ENCODE results near the gene ZNF532. TPM values are rescaled to one million over a fixed set of nuclear protein-coding genes. Genes with fewer than 3 reads are reported as not detected.

Gene ZNF532
- polyA plus RNA-seq, 3 donors, result 0.76 to 18.5 (median 1.7) TPM

GRCh38 chr18:58966704-58967103, 102.0 kb downstream of the ZNF532 start:
- TF ChIP-seq CTCF (IDR thresholded peaks at IDR 0.05), result no peak
- H3K27me3 Mint-ChIP-seq (ENCODE audit: low read depth in 3 of 3), result peaks cover 0 to 3% (median 1%) of the 10 kb centered on the region in 3 donors
- Histone ChIP-seq H3K4me1 (ENCODE audit: control insufficient read depth in 1 of 2, insufficient read depth in 2 of 2, low read length in 2 of 2) (no peaks in the 10 kb centered on the region), H2AFZ (ENCODE audit: insufficient read depth, low read depth, low read length, poor library complexity, severe bottlenecking) (no peak overlapping the region), H3K9ac (ENCODE audit: insufficient read depth, low read length, poor library complexity, severe bottlenecking) (no peak overlapping the region), H3K79me2 (ENCODE audit: insufficient read depth, low read length) (no peaks in the 10 kb centered on the region), H3K4me2 (replicated peaks; ENCODE audit: extremely low read depth, low read length, poor library complexity, severe bottlenecking) (no peak overlapping the region), H3K27me3 (ENCODE audit: control insufficient read depth in 2 of 2, insufficient read depth in 2 of 2, low read length in 2 of 2) (no peaks in the 10 kb centered on the region), H3K27ac (ENCODE audit: low read depth in 1 of 2, low read length in 2 of 2) (no peak overlapping the region), H3K36me3 (replicated peaks in 1 of 2; ENCODE audit: control insufficient read depth in 1 of 2, insufficient read depth in 2 of 2, low read length in 2 of 2) (no peaks in the 10 kb centered on the region), H3K9me3 (replicated peaks in 1 of 2; ENCODE audit: control insufficient read depth in 1 of 2, insufficient read depth in 1 of 2, low read length in 2 of 2) (no peaks in the 10 kb centered on the region), H4K20me1 (ENCODE audit: insufficient read depth, low read length) (no peaks in the 10 kb centered on the region), H3K4me3 (replicated peaks in 1 of 3; ENCODE audit: low read depth in 2 of 3, low read length in 3 of 3) (no peak overlapping the region)
- no peak overlapping the region for H3K4me3 Mint-ChIP-seq
- intact Hi-C loops (cut with micrococcal nuclease), result no loop called here
- H3K9me3 Mint-ChIP-seq, result no peaks in the 10 kb centered on the region
- DNase-seq, result no peak
- no CpG with 5 or more reads among the region's 3 CpGs for WGBS (ENCODE audit: insufficient coverage)
- peaks cover 4% of the 10 kb centered on the region for H3K4me1 Mint-ChIP-seq
- peak overlapping the region in 1 of 7 donors; percentile 44 for H3K27ac Mint-ChIP-seq
- peaks cover 0 to 15% of the 10 kb centered on the region in 2 donors for H3K36me3 Mint-ChIP-seq

GRCh38 chr18:58967751-58968254, 103.1 kb downstream of the ZNF532 start:
- Histone ChIP-seq H3K36me3 (replicated peaks in 1 of 2; ENCODE audit: control insufficient read depth in 1 of 2, insufficient read depth in 2 of 2, low read length in 2 of 2) (no peaks in the 10 kb centered on the region), H3K9me3 (replicated peaks in 1 of 2; ENCODE audit: control insufficient read depth in 1 of 2, insufficient read depth in 1 of 2, low read length in 2 of 2) (no peaks in the 10 kb centered on the region), H3K4me1 (ENCODE audit: control insufficient read depth in 1 of 2, insufficient read depth in 2 of 2, low read length in 2 of 2) (no peaks in the 10 kb centered on the region), H3K27ac (ENCODE audit: low read depth in 1 of 2, low read length in 2 of 2) (no peak overlapping the region), H3K79me2 (ENCODE audit: insufficient read depth, low read length) (no peaks in the 10 kb centered on the region), H3K4me3 (replicated peaks in 1 of 3; ENCODE audit: low read depth in 2 of 3, low read length in 3 of 3) (no peak overlapping the region), H2AFZ (ENCODE audit: insufficient read depth, low read depth, low read length, poor library complexity, severe bottlenecking) (no peak overlapping the region), H3K9ac (ENCODE audit: insufficient read depth, low read length, poor library complexity, severe bottlenecking) (no peak overlapping the region), H3K4me2 (replicated peaks; ENCODE audit: extremely low read depth, low read length, poor library complexity, severe bottlenecking) (no peak overlapping the region), H4K20me1 (ENCODE audit: insufficient read depth, low read length) (no peaks in the 10 kb centered on the region), H3K27me3 (ENCODE audit: control insufficient read depth in 2 of 2, insufficient read depth in 2 of 2, low read length in 2 of 2) (no peaks in the 10 kb centered on the region)
- H3K9me3 Mint-ChIP-seq, result no peaks in the 10 kb centered on the region
- no peak overlapping the region for H3K27ac Mint-ChIP-seq
- no peak for TF ChIP-seq CTCF (IDR thresholded peaks at IDR 0.05)
- no peak overlapping the region for H3K4me3 Mint-ChIP-seq
- 97% methylated on average over 4 of the region's 5 CpGs for WGBS (ENCODE audit: insufficient coverage)
- intact Hi-C loops (cut with micrococcal nuclease), result no loop called here
- DNase-seq, result no peak
- H3K27me3 Mint-ChIP-seq (ENCODE audit: low read depth in 3 of 3), result peaks cover 0 to 3% (median 1%) of the 10 kb centered on the region in 3 donors
- H3K4me1 Mint-ChIP-seq, result peaks cover 4% of the 10 kb centered on the region
- H3K36me3 Mint-ChIP-seq, result peaks cover 0 to 15% of the 10 kb centered on the region in 2 donors

Measured in CD14-positive monocyte (primary cell).